HG02610 (cell line): ENCODE measurements around the gene STARD3.

Experiments used
- ATAC-seq: cut with Tn5 transposase; IDR thresholded peaks from one replicate; pipeline ENCODE4 v1.9.1; 2021; ENCODE audit warnings: mild to moderate bottlenecking, moderate library complexity; ENCODE audit not compliant: unreplicated experiment

Gene STARD3

GRCh38 chr17:39634384-39634871, 2.5 kb upstream of the STARD3 start:
- ATAC-seq: no peak

GRCh38 chr17:39635614-39636176, 1.2 kb upstream of the STARD3 start:
- ATAC-seq: no peak

- peak; percentile 16 for ATAC-seq
Measured at GRCh38 chr17:39636587-39636926, 387 bp upstream of the STARD3 start.

GRCh38 chr17:39638317-39638716, 1.4 kb downstream of the STARD3 start:
- no peak for ATAC-seq

GRCh38 chr17:39639043-39639442, 2.1 kb downstream of the STARD3 start:
- no peak for ATAC-seq

GRCh38 chr17:39639566-39640458, 2.9 kb downstream of the STARD3 start:
- no peak for ATAC-seq

GRCh38 chr17:39640591-39641031, 3.7 kb downstream of the STARD3 start:
- ATAC-seq: no peak

GRCh38 chr17:39641097-39641496, 4.2 kb downstream of the STARD3 start:
- no peak for ATAC-seq

GRCh38 chr17:39641883-39642282, 4.9 kb downstream of the STARD3 start:
- ATAC-seq: no peak

- no peak for ATAC-seq
Measured at GRCh38 chr17:39642291-39643074, 5.5 kb downstream of the STARD3 start.

GRCh38 chr17:39643271-39643670, 6.3 kb downstream of the STARD3 start:
- ATAC-seq: no peak

GRCh38 chr17:39647256-39647655, 10.3 kb downstream of the STARD3 start:
- ATAC-seq: no peak

- ATAC-seq: no peak
Measured at GRCh38 chr17:39648616-39649366, 11.8 kb downstream of the STARD3 start.

GRCh38 chr17:39650121-39650579, 13.2 kb downstream of the STARD3 start:
- no peak for ATAC-seq

GRCh38 chr17:39651923-39652586, 15.1 kb downstream of the STARD3 start:
- ATAC-seq: no peak

- no peak for ATAC-seq
Measured at GRCh38 chr17:39652587-39653315, 15.8 kb downstream of the STARD3 start.

- no peak for ATAC-seq
Measured at GRCh38 chr17:39653316-39653661, 16.3 kb downstream of the STARD3 start.

- ATAC-seq: no peak
Measured at GRCh38 chr17:39653662-39654331, 16.9 kb downstream of the STARD3 start.

GRCh38 chr17:39655105-39655504, 18.2 kb downstream of the STARD3 start:
- ATAC-seq: no peak
